ENCODE results near the gene VN1R5. TPM values are rescaled to one million over a fixed set of nuclear protein-coding genes. Genes with fewer than 3 reads are reported as not detected.
"Not testable (repeated sequence)": the region's sequence is repeated elsewhere in the genome, so short reads cannot be mapped to it uniquely, and the experiment has no call there.

Gene VN1R5
- total RNA-seq (2021; ENCODE audit: unreplicated experiment), result not detected
- 0.04 and 0.05 TPM in 2 replicates for polyA plus RNA-seq (2012)
- Bru-seq, nascent RNA, result not detected
- not detected for BruChase-seq, experiment 1, labeled RNA remaining after a 6-hour chase
- not detected for BruChase-seq, experiment 2, labeled RNA remaining after a 2-hour chase
- long read RNA-seq, result 0 reads

GRCh38 chr1:247255772-247256171 is at the start of gene VN1R5:
TSS of gene VN1R5 (plus strand) at chr1:247256072.
- H3K27ac ChIP-seq (ENCODE audit: low read depth, low read length); H3K9me2 ChIP-seq (ENCODE audit: insufficient read depth); H3K9ac ChIP-seq (ENCODE audit: low read length); CTCF ChIA-PET; RAD21 ChIA-PET (ENCODE audit: low non-redundant PET in 1 of 2, low total read pairs in 2 of 2, uncharacterized antibody in 2 of 2, unreplicated experiment in 2 of 2); H3K27me3 ChIP-seq (ENCODE audit: insufficient read depth, low read length); H3K79me2 ChIP-seq (ENCODE audit: insufficient read depth, low read length); ATAC-seq; DNase-seq (ENCODE audit: low read depth, low spot score); H3K4me2 ChIP-seq (ENCODE audit: low read length); H3K9me3 ChIP-seq (ENCODE audit: control insufficient read depth in 1 of 2, insufficient read depth in 1 of 2, low read depth in 1 of 2, low read length in 2 of 2); H3K4me1 ChIP-seq (ENCODE audit: control insufficient read depth in 1 of 2, insufficient read depth in 2 of 2, low read length in 2 of 2); intact Hi-C loops (cut with micrococcal nuclease); H4K20me1 ChIP-seq (ENCODE audit: insufficient read depth); H3K4me3 ChIP-seq (replicated peaks in 1 of 2; ENCODE audit: low read depth in 1 of 2, low read length in 2 of 2); POLR2A ChIA-PET; H3K36me3 ChIP-seq (ENCODE audit: control insufficient read depth in 1 of 2, insufficient read depth in 2 of 2, low read length in 2 of 2); H2AFZ ChIP-seq (ENCODE audit: low read depth, low read length, poor library complexity, severe bottlenecking); BruUV-seq (replicated peaks): not testable (repeated sequence)

- TSS peak; percentile 58 for BruUV-seq (replicated peaks)
- Histone ChIP-seq H3K79me2 (ENCODE audit: insufficient read depth, low read length) (peaks cover 52% of the 10 kb centered on the region), H3K36me3 (ENCODE audit: control insufficient read depth in 1 of 2, insufficient read depth in 2 of 2, low read length in 2 of 2) (no peaks in the 10 kb centered on the region), H3K4me2 (ENCODE audit: low read length) (peak overlapping the region; percentile 96), H3K27me3 (ENCODE audit: insufficient read depth, low read length) (no peaks in the 10 kb centered on the region), H3K9ac (ENCODE audit: low read length) (peak overlapping the region; percentile 75), H3K27ac (ENCODE audit: low read depth, low read length) (no peak overlapping the region), H4K20me1 (ENCODE audit: insufficient read depth) (no peaks in the 10 kb centered on the region), H3K4me1 (ENCODE audit: control insufficient read depth in 1 of 2, insufficient read depth in 2 of 2, low read length in 2 of 2) (peaks cover 6 to 11% of the 10 kb centered on the region in 2 experiments; a peak in 3 of 4 replicates), H2AFZ (ENCODE audit: low read depth, low read length, poor library complexity, severe bottlenecking) (no peak overlapping the region), H3K9me3 (ENCODE audit: control insufficient read depth in 1 of 2, insufficient read depth in 1 of 2, low read depth in 1 of 2, low read length in 2 of 2) (no peaks in the 10 kb centered on the region), H3K4me3 (replicated peaks in 1 of 2; ENCODE audit: low read depth in 1 of 2, low read length in 2 of 2) (peak overlapping the region; percentile 82 to 86), H3K9me2 (ENCODE audit: insufficient read depth) (no peaks in the 10 kb centered on the region)
- ATAC-seq (no peak), DNase-seq (ENCODE audit: low read depth, low spot score) (no peak)
- CTCF ChIA-PET, result no interaction called here
- RAD21 ChIA-PET (ENCODE audit: low non-redundant PET in 1 of 2, low total read pairs in 2 of 2, uncharacterized antibody in 2 of 2, unreplicated experiment in 2 of 2), result no interaction called here
- no peak for TF ChIP-seq REST (IDR thresholded peaks at IDR 0.05; ENCODE audit: low read depth)
- TF ChIP-seq ATF3 (IDR thresholded peaks at IDR 0.05), result no peak
- no peak for TF ChIP-seq SIN3A (IDR thresholded peaks at IDR 0.05; ENCODE audit: low read depth)
- TF ChIP-seq RAD21 (IDR thresholded peaks at IDR 0.05; ENCODE audit: low read depth), result no peak
- TF ChIP-seq EZH2phosphoT487 (IDR thresholded peaks at IDR 0.05; ENCODE audit: borderline replicate concordance), result no peak
- TF ChIP-seq FOSL1 (IDR thresholded peaks at IDR 0.05; ENCODE audit: low read depth), result no peak
- no peak for TF ChIP-seq YY1 (IDR thresholded peaks at IDR 0.05; ENCODE audit: extremely low read depth, insufficient replicate concordance, low read depth, low read length)
- no peak for TF ChIP-seq CEBPB (IDR thresholded peaks at IDR 0.05; ENCODE audit: low read depth)
- TF ChIP-seq MAX (IDR thresholded peaks at IDR 0.05), result no peak
- no peak for TF ChIP-seq EGR1 (IDR thresholded peaks at IDR 0.05; ENCODE audit: low read depth)
- TF ChIP-seq TCF7L2 (IDR thresholded peaks at IDR 0.05; ENCODE audit: borderline replicate concordance, extremely low read depth, insufficient read depth, insufficient read length), result no peak
- TF ChIP-seq SRF (IDR thresholded peaks at IDR 0.05; ENCODE audit: low read depth), result no peak
- TF ChIP-seq SP1 (IDR thresholded peaks at IDR 0.05; ENCODE audit: low read depth), result no peak
- no peak for TF ChIP-seq CBX3 (IDR thresholded peaks at IDR 0.05; ENCODE audit: low read depth)
- no peak for TF ChIP-seq ZBTB33 (IDR thresholded peaks at IDR 0.05; ENCODE audit: extremely low read depth, insufficient replicate concordance, low read length)
- intact Hi-C loops (cut with micrococcal nuclease), result no loop called here
- POLR2A ChIA-PET, result no interaction called here
These were observed 46.5 kb upstream of the VN1R5 start for GRCh38 chr1:247209396-247209795.
